Measurements from ENCODE around the gene VPS9D1.

The VPS9D1 gene

DNA sequence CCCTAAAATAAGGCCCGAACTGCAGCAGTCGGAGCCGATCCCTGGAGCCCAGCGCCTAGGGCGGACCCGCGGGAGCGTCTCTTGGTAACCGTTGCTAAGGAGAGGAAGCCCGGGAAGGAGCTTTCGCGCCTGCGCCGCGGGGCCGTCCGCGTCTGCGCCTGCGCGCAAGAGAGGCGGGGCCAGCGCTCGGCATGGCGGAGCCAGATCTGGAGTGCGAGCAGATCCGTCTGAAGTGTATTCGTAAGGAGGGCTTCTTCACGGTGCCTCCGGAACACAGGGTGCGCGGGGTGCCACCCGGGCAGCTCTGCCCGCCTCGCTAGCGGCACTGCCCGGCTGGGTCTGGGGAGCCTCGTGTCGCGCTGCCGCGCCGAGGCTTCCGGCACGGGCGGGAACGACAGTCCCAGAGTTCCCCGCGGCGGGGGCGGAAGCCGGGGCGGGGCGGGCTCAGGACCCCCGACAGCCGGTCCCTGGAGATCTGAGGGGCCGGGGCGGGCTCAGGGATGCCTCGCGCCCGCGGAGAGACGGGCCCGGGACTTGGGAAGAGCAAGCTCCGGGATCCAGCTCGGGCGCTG lies 34.1 kb downstream of the VPS9D1 start, which contains the start of gene CDK10:
Gene CDK10 (plus strand): TSS at position 170 of the 572 bp plus-strand sequence. CDS start 22 bp downstream, at position 192.
- no peak for TF ChIP-seq CTCF (IDR thresholded peaks at IDR 0.05)

- TF ChIP-seq CTCF (IDR thresholded peaks at IDR 0.05) = no peak
Measured at GRCh38 chr16:89685916-89686315, 34.8 kb downstream of the VPS9D1 start.

DNA sequence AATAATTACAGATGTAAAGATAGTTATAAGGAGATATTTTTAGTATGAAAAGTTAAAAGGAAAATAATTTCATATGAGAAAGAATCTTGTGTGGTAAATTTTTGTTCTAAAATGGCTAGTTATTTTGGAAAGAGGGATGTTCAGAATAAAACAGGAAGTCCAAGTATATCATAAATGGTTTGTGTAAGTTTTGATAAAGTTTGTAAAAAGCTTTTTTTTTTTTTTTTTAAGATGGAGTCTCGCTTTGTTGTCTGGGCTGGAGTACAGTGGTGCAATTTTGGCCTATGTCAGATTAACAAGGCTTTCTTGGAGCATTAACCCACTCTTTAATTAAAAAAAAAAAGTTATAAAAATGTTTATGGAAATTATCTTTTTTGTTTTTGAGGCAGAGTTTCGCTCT lies 42.4 kb downstream of the VPS9D1 start:
- no peak for TF ChIP-seq CTCF (IDR thresholded peaks at IDR 0.05)

DNA sequence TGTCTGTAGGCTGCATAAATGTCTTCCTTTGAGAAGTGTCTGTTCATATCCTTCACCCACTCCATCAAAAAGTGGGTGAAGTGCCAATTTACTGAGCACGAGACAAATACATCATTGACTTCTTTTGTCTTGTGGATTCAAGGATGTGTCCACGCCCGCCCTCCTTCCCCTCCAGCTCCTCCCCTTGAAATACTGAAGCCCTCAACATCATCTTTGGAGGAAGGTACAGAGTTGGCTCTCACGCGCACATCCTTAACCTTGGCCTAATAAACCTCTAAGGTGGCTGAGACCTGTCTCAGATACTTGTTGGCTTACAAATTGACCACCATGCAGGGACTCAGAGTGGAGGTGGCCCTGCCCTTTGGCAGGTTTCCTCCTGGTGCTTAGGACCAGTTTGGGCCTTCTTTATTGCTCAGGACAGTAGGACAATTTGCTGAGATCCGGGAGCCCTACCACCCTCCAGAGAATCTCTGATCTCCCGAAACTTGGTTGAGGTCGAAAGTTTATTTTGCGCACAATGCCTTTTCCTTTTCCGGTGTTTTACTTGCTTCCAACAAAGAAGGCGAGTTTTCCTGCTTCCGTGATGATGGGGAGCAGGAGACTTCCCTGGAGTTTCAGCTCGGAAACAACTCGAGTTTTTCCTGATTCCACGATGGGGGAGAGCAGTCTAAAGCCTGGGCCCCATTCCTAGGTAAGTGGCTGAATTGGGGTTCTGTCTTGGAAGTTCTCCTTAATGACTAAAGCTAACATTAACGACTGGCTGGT lies 48.3 kb downstream of the VPS9D1 start:
- TF ChIP-seq CTCF (IDR thresholded peaks at IDR 0.05) = no peak

DNA sequence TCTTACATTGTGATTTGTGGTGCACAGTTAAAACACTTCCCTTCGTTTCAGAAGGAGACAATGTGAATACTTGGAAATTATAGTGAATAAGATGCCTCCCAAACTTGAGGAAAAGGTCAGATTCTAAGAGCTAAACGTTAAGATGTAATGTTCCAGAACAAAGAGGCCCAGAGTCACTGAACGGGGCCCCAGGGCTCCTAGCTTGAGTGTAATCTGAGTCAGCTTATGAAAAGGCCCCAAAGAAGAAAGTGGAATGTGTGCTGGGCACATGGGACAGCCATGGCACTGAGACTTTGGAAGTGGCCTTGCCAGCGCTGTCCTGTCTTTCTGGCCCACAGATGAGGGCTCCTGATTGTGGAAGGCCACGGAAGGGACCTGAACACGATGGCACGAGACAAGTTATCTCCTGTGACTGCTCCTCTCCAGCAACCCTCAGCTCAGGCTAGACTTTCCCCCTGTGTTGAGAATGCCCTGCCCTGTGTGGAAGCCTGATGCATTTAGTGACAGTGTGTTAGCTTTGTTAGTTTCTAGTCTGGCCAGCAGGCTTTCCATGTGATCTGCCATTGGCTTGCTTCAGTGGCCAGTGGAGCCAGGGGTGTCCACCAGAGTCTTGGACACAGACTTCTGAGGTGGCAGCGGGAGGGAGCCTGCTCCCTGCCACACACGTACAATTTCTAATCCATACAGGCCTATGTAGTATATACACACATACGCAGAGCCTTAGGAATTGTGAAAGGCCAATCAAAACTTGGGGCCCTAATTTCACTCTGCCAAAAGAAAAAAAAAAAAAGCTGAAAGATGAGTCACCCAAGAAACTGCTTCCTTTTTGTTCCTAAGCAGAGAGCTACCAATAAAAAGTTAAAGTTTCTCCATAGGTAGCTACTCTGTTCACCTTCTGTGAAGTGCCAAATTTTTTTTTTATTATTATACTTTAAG lies 49.9 kb downstream of the VPS9D1 start:
- TF ChIP-seq CTCF (IDR thresholded peaks at IDR 0.05) = no peak

GRCh38 chr16:89669755-89670154 lies 50.9 kb downstream of the VPS9D1 start:
- no peak for TF ChIP-seq CTCF (IDR thresholded peaks at IDR 0.05)

DNA sequence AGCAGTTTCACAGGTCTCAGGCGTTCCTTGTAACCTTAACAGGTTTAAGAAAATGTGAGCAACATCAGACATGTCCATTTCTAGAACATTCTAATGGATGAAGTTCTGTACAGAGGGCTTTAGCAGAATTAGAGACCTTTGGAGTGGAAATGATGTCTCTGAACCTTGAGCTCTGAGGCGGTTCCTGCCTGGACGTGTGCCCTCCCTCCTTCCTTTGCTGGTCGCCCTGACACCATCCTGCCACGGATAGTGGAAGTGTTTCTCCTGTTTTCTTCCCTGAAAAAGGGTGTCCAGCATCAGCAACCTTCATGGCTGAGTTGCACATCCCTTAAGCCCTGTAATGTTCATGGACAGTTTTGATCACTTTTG lies 51.9 kb downstream of the VPS9D1 start:
- no peak for TF ChIP-seq CTCF (IDR thresholded peaks at IDR 0.05)
